K562 (cell line): ENCODE data around the gene FRYL. TPM values are rescaled to one million over a fixed set of nuclear protein-coding genes. Genes with fewer than 3 reads are reported as not detected.

Source experiments
- ATAC-seq: fragments of 200-7000 bp; cut with Tn5 transposase; 3 replicates; pipeline ENCODE4 v1.9.1; 2020; ENCODE audit warnings: moderate library complexity
- BruUV-seq: library from RNA; stranded (reverse); fragments of 400-500 nt; replicated peaks from 2 replicates; lab custom pipeline; 2021; lab: Mats Ljungman, UMichigan
- CTCF ChIA-PET: fragments of 300-600 bp; formaldehyde crosslinking; extraction: SDS; loops from one replicate; lab custom pipeline; 2021; ENCODE audit warnings: low intra/inter-chr PET ratio; lab: Yijun Ruan, JAX
- POLR2A ChIA-PET: fragments of 300-600, 350-650 bp; sonication (Branson Sonifier 250); formaldehyde crosslinking; extraction: SDS; loops from one replicate; lab custom pipeline; 2021; ENCODE audit warnings: antibody characterized with exemption, inconsistent platforms; lab: Yijun Ruan, JAX
- DNase-seq, 4 experiments: peaks; one replicate each; pipeline versions ENCODE4 v3.0.0 to v3.0.0-alpha.2; 2011 to 2018; ENCODE audit warnings: low spot score in 3 of 4, mixed read lengths in 3 of 4; ENCODE audit errors: extremely low read depth in 1 of 4
- FAIRE-seq: peaks from 2 replicates; lab custom pipeline; 2011; peaks lifted over from hg19 to GRCh38; lab: Jason Lieb, UNC
- H2AFZ ChIP-seq: 2 replicates; pipeline ENCODE4 v1.6.0; 2011; ENCODE audit warnings: low read depth, low read length, control low read depth, inconsistent platforms
- H3K27ac ChIP-seq: fragments of 200-600 bp; 3 replicates; pipeline ENCODE4 v1.8.0; 2011; ENCODE audit warnings: low read depth, mild to moderate bottlenecking, control low read depth, inconsistent platforms, low read length, moderate library complexity, mixed read lengths; ENCODE audit errors: extremely low read depth
- H3K27me3 ChIP-seq, 2 experiments: fragments of 300-600 bp in 1 of 2; 2 replicates in 1 of 2; 3 replicates in 1 of 2; pipeline versions ENCODE4 v1.6.0 to v1.8.0; 2011; ENCODE audit warnings: inconsistent platforms in 2 of 2, low read length in 2 of 2, mild to moderate bottlenecking in 1 of 2, mixed read lengths in 1 of 2, moderate library complexity in 1 of 2; ENCODE audit not compliant: control insufficient read depth in 2 of 2, insufficient read depth in 2 of 2
- H3K36me3 ChIP-seq: fragments of 300-600 bp; 3 replicates; pipeline ENCODE4 v1.8.0; 2011; ENCODE audit warnings: mild to moderate bottlenecking, low read length, inconsistent platforms; ENCODE audit not compliant: control insufficient read depth, insufficient read depth
- H3K4me1 ChIP-seq, 2 experiments: fragments of 200-600 bp in 1 of 2; replicated peaks in 1 of 2; 2 replicates in 1 of 2; 3 replicates in 1 of 2; pipeline versions ENCODE4 v1.5.1 to v1.8.0; 2011; ENCODE audit warnings: inconsistent platforms in 2 of 2, low read length in 2 of 2, mild to moderate bottlenecking in 1 of 2, mixed read lengths in 1 of 2, moderate library complexity in 1 of 2; ENCODE audit not compliant: control insufficient read depth in 2 of 2, insufficient read depth in 2 of 2
- H3K4me2 ChIP-seq: 2 replicates; pipeline ENCODE4 v1.6.1; 2011; ENCODE audit warnings: low read length, control low read depth, inconsistent platforms, mixed read lengths; ENCODE audit not compliant: insufficient read depth
- H3K4me3 ChIP-seq: fragments of 200-600 bp; sonication (generic), shearing (Covaris generic); 2 replicates; pipeline ENCODE4 v1.5.1; 2016; ENCODE audit warnings: control low read depth, inconsistent platforms
- H3K79me2 ChIP-seq: fragments of 200-600 bp; 3 replicates; pipeline ENCODE4 v1.8.0; 2011; ENCODE audit warnings: low read length, inconsistent platforms; ENCODE audit not compliant: control insufficient read depth, insufficient read depth
- H3K9ac ChIP-seq, 2 experiments: 2 replicates each; pipeline versions ENCODE4 v1.6.0 to v1.6.1; 2011; ENCODE audit warnings: low read depth in 2 of 2, low read length in 2 of 2, control low read depth in 1 of 2, inconsistent platforms in 1 of 2, mild to moderate bottlenecking in 1 of 2, mixed read lengths in 1 of 2; ENCODE audit not compliant: insufficient read depth in 1 of 2
- H3K9me1 ChIP-seq: one replicate; pipeline ENCODE4 v1.6.0; 2011; ENCODE audit warnings: inconsistent platforms, mild to moderate bottlenecking, low read length, moderate library complexity; ENCODE audit not compliant: control insufficient read depth, insufficient read depth
- H3K9me3 ChIP-seq: replicated peaks from 2 replicates; pipeline ENCODE4 v1.5.1; 2011; ENCODE audit warnings: low read depth, low read length, inconsistent platforms; ENCODE audit not compliant: control insufficient read depth, insufficient read depth
- H4K20me1 ChIP-seq: replicated peaks from 2 replicates; pipeline ENCODE4 v1.6.1; 2011; ENCODE audit warnings: low read length, inconsistent platforms, mixed read lengths; ENCODE audit not compliant: control insufficient read depth, insufficient read depth
- RFX7 ChIP-seq: fragments of 250-450 bp; sonication (Bioruptor Pico); IDR thresholded peaks from 2 replicates; pipeline ENCODE4 v1.5.1; 2021; ENCODE audit warnings: mild to moderate bottlenecking
- SRSF9 ChIP-seq: fragments of 200-400 bp; formaldehyde crosslinking; IDR thresholded peaks from 2 replicates; pipeline ENCODE4 v1.6.1; 2017; ENCODE audit warnings: low read depth, low read length, borderline replicate concordance
- THRA ChIP-seq: fragments of 450-650 bp; IDR thresholded peaks from 2 replicates; pipeline ENCODE4 v1.6.1; 2017; ENCODE audit warnings: mild to moderate bottlenecking, moderate library complexity
- TRIM28 ChIP-seq: fragments of 450-650 bp; IDR thresholded peaks from 2 replicates; pipeline ENCODE4 v1.6.1; 2017
- ZNF165 ChIP-seq: fragments of 250-450 bp; sonication (Bioruptor Pico); IDR thresholded peaks from 2 replicates; pipeline ENCODE4 v1.4.0; 2020; ENCODE audit warnings: borderline replicate concordance
- WGBS: fragments of 100-300 bp; shearing (Covaris generic); methylation state at CpG from one replicate; pipeline ENCODE4 v1.1.6; 2016; ENCODE audit warnings: low coverage, mixed read lengths; ENCODE audit not compliant: insufficient coverage; ENCODE audit errors: missing lambda C conversion rate; 5-methylcytosine and 5-hydroxymethylcytosine counted together
- in situ Hi-C: fragments of 300-500 bp; cut with MboI; formaldehyde crosslinking; loops from 4 replicates; pipeline ENCODE4 v1.15.0; 2018; ENCODE audit warnings: inconsistent platforms, mixed read lengths
- intact Hi-C: fragments of 100-400 bp; cut with micrococcal nuclease; formaldehyde crosslinking; loops from 2 replicates; pipeline ENCODE4 v1.14.2; 2022
- polyA plus RNA-seq, 8 experiments: library from polyadenylated mRNA; depleted of rRNA in 4 of 8; stranded (reverse) in 5 of 8; unstranded in 3 of 8; fragments of >200 nt; fragmentation: Nextera tagmentation in 2 of 8; fragmentation: Illumina TruSeq in 1 of 8; extraction: Ambion mirVana in 2 of 8; extraction: Trizol in 1 of 8; gene quantifications; 2 replicates each; pipeline versions ENCODE4 v1.2.1 to v1.2.3, GENCODE V29; 2011 to 2014; ENCODE audit warnings: inconsistent platforms in 1 of 8, missing spikeins in 1 of 8
- total RNA-seq, 7 experiments: library from RNA; depleted of rRNA in 6 of 7; stranded (reverse); fragments of >200 nt in 6 of 7; fragmentation: Illumina TruSeq in 2 of 7; extraction: Trizol in 2 of 7; gene quantifications; 2 replicates each; pipeline versions ENCODE4 v1.2.1 to v1.2.3, GENCODE V29; 2011 to 2021; ENCODE audit warnings: low replicate concordance in 1 of 7

FRYL gene
- total and polyA plus RNA-seq, 9 of the 15 experiments (the other 6 are each of a cell fraction or from before 2014, with no cell fraction given) = 7.2 to 34.9 (median 15.9) TPM

DNA sequence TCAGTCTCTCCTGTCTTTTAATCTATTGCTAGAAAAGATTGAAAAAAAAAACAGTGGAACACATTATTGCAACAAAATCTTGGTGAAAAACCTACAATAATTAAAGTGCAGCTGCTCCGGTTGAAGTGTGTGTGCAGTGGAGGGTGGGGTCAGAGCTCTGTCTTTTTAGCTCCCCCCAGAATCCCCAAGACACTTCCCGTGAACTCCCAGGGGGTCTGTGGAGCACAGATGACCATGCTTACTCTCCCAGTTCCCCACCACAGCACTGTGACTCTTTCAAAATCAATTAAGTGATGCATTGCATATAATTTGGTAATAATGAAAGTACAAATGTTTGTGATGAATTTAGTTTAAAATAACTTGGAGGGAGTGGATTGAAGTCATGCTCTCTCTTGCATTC lies 312.6 kb downstream of the FRYL start:
- intact Hi-C loops = no loop called here
- in situ Hi-C loops = no loop called here
- no peak for ATAC-seq
- Histone ChIP-seq H3K4me1 (no peaks in the 10 kb centered on the region), H3K27me3 (no peaks in the 10 kb centered on the region; a peak in 1 of 5 replicates), H3K4me3 (no peak overlapping the region), H3K36me3 (no peaks in the 10 kb centered on the region), H3K27ac (no peak overlapping the region), H3K9me3 (no peaks in the 10 kb centered on the region), H3K9ac (no peak overlapping the region), H2AFZ (no peak overlapping the region), H3K9me1 (no peaks in the 10 kb centered on the region), H3K4me2 (no peak overlapping the region), H4K20me1 (no peaks in the 10 kb centered on the region), H3K79me2 (no peaks in the 10 kb centered on the region)
- BruUV-seq = no TSS peak
- DNase-seq = no peak
- FAIRE-seq = no peak
- POLR2A ChIA-PET = interaction anchor here (1.6 kb wide), 1 partner anchor 10 kb away, joined by 5 read pairs; no protein-coding TSS in a partner anchor
- 20% methylated on average over 2 of the region's 2 CpGs for WGBS
- CTCF ChIA-PET = no interaction called here
- TF ChIP-seq THRA = no peak
- no peak for TF ChIP-seq SRSF9
- TF ChIP-seq TRIM28 = no peak
- TF ChIP-seq ZNF165 (CRISPR knock-in tag) = no peak
- no peak for TF ChIP-seq RFX7 (CRISPR knock-in tag)
